ENCODE measurements around the gene NEGR1. TPM values are rescaled to one million over a fixed set of nuclear protein-coding genes. Genes with fewer than 3 reads are reported as not detected.

NEGR1 gene
- total RNA-seq, 1 donor from 2014 or later: 11.0 TPM

GRCh38 chr1:71351438-71351837 is 930.9 kb downstream of the NEGR1 start:
- Histone ChIP-seq H3K27ac (ENCODE audit: low read depth, low read length) (no peak overlapping the region), H3K4me1 (ENCODE audit: control insufficient read depth in 3 of 3, insufficient read depth in 3 of 3, low read length in 3 of 3) (no peaks in the 10 kb centered on the region), H3K36me3 (ENCODE audit: control insufficient read depth in 3 of 3, insufficient read depth in 3 of 3, low read length in 3 of 3) (no peaks in the 10 kb centered on the region), H3K9me3 (ENCODE audit: control insufficient read depth in 3 of 3, low read length in 3 of 3) (no peaks in the 10 kb centered on the region), H3K27me3 (ENCODE audit: control insufficient read depth in 3 of 3, insufficient read depth in 3 of 3, low read length in 3 of 3) (no peaks in the 10 kb centered on the region), H3K4me3 (ENCODE audit: low read length in 3 of 3) (no peak overlapping the region), H3K9ac (ENCODE audit: low read depth in 1 of 3, low read length in 3 of 3) (no peak overlapping the region)

- Histone ChIP-seq H3K4me3 (ENCODE audit: low read length in 3 of 3) (no peak overlapping the region), H3K9ac (ENCODE audit: low read depth in 1 of 3, low read length in 3 of 3) (no peak overlapping the region), H3K9me3 (ENCODE audit: control insufficient read depth in 3 of 3, low read length in 3 of 3) (no peaks in the 10 kb centered on the region), H3K4me1 (ENCODE audit: control insufficient read depth in 3 of 3, insufficient read depth in 3 of 3, low read length in 3 of 3) (no peaks in the 10 kb centered on the region), H3K27me3 (ENCODE audit: control insufficient read depth in 3 of 3, insufficient read depth in 3 of 3, low read length in 3 of 3) (no peaks in the 10 kb centered on the region), H3K27ac (ENCODE audit: low read depth, low read length) (no peak overlapping the region), H3K36me3 (ENCODE audit: control insufficient read depth in 3 of 3, insufficient read depth in 3 of 3, low read length in 3 of 3) (no peaks in the 10 kb centered on the region)
These were observed 931.5 kb downstream of the NEGR1 start for GRCh38 chr1:71350805-71351204.

DNA sequence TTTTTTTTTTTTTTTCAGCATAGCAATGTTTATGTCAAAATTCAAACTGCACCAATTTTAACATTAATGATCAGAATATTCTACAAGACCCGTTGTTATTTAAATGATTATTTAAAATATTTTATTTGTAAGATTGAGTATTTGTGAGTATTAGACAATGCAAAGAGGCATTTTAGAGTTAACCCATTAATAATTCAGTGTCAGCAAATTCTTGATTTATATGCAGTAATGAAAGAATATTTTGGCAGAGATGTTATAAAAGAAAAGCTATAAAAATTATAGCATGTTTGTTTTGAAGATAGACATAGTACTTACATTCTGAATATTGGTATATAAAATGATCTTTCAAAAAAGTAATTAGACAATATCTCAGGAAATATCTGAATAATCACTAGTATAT is 932.0 kb downstream of the NEGR1 start:
- no peaks in the 10 kb centered on the region for H3K4me1 ChIP-seq (ENCODE audit: control insufficient read depth in 3 of 3, insufficient read depth in 3 of 3, low read length in 3 of 3)
- H3K27me3 ChIP-seq (ENCODE audit: control insufficient read depth in 3 of 3, insufficient read depth in 3 of 3, low read length in 3 of 3): no peaks in the 10 kb centered on the region
- no peak overlapping the region for H3K4me3 ChIP-seq (ENCODE audit: low read length in 3 of 3)
- no peak overlapping the region for H3K9ac ChIP-seq (ENCODE audit: low read depth in 1 of 3, low read length in 3 of 3)
- H3K36me3 ChIP-seq (ENCODE audit: control insufficient read depth in 3 of 3, insufficient read depth in 3 of 3, low read length in 3 of 3): no peaks in the 10 kb centered on the region
- no peak overlapping the region for H3K27ac ChIP-seq (ENCODE audit: low read depth, low read length)
- no peaks in the 10 kb centered on the region for H3K9me3 ChIP-seq (ENCODE audit: control insufficient read depth in 3 of 3, low read length in 3 of 3)

Small RNAs within 50 kb of the gene (small RNA-seq; reads per million reads assigned to genes)
- gene AL358453.1 (not detected), gene AL359821.1 (not detected)

Measured in skeletal muscle tissue (tissue), 5 donors.